PC-9 (cell line): ENCODE results near the gene METTL8. TPM values are rescaled to one million over a fixed set of nuclear protein-coding genes. Genes with fewer than 3 reads are reported as not detected.

Experiments
- BruUV-seq: library from RNA; stranded (reverse); fragments of 400-500 nt; replicated peaks from 2 replicates; lab custom pipeline; 2021; lab: Mats Ljungman, UMichigan
- CTCF ChIA-PET: fragments of 300-600 bp; sonication (Branson Sonifier 250); formaldehyde crosslinking; loops from one replicate; lab custom pipeline; 2022; ENCODE audit warnings: antibody characterized with exemption; lab: Charles Lee
- POLR2A ChIA-PET: fragments of 300-600 bp; sonication (Branson Sonifier 250); formaldehyde crosslinking; loops from one replicate; lab custom pipeline; 2022; ENCODE audit warnings: antibody characterized with exemption; ENCODE audit not compliant: unreplicated experiment; lab: Charles Lee
- DNase-seq, 2 experiments: peaks; one replicate each; pipeline versions ENCODE4 v3.0.0 to v3.0.0-alpha.2; 2015 to 2022; ENCODE audit warnings: mixed read lengths in 1 of 2
- H2AFZ ChIP-seq: fragments of 200-600 bp; sonication (generic); 2 replicates; pipeline ENCODE4 v1.8.1; 2017; ENCODE audit warnings: antibody characterized with exemption
- H3F3A ChIP-seq: fragments of 200-600 bp; sonication (generic); 2 replicates; pipeline ENCODE4 v1.8.1; 2017; ENCODE audit warnings: antibody characterized with exemption, mild to moderate bottlenecking, low read depth; ENCODE audit not compliant: insufficient read depth
- H3K27ac ChIP-seq: fragments of 200-600 bp; sonication (generic); 2 replicates; pipeline ENCODE4 v1.6.1; 2016; ENCODE audit warnings: mixed run types
- H3K27me3 ChIP-seq: fragments of 200-600 bp; sonication (generic); 2 replicates; pipeline ENCODE4 v1.6.1; 2016; ENCODE audit warnings: low read depth, mixed run types; ENCODE audit not compliant: insufficient read depth
- H3K36me3 ChIP-seq: fragments of 200-600 bp; sonication (generic); 2 replicates; pipeline ENCODE4 v1.6.1; 2016; ENCODE audit warnings: low read depth, mixed run types
- H3K4me1 ChIP-seq: fragments of 200-600 bp; sonication (generic); replicated peaks from 2 replicates; pipeline ENCODE4 v1.6.1; 2016; ENCODE audit warnings: mixed run types; ENCODE audit not compliant: insufficient read depth
- H3K4me2 ChIP-seq: fragments of 200-600 bp; sonication (generic); 2 replicates; pipeline ENCODE4 v1.6.1; 2017; ENCODE audit warnings: mixed run types
- H3K4me3 ChIP-seq: fragments of 200-600 bp; sonication (generic); 2 replicates; pipeline ENCODE4 v1.6.1; 2016; ENCODE audit warnings: mixed run types
- H3K79me2 ChIP-seq: fragments of 200-600 bp; sonication (generic); 2 replicates; pipeline ENCODE4 v1.6.1; 2017; ENCODE audit warnings: low read depth, mixed run types
- H3K9me2 ChIP-seq: fragments of 200-600 bp; sonication (generic); 2 replicates; pipeline ENCODE4 v1.8.1; 2017; ENCODE audit warnings: mild to moderate bottlenecking; ENCODE audit not compliant: insufficient read depth
- H3K9me3 ChIP-seq: fragments of 200-600 bp; sonication (generic); 2 replicates; pipeline ENCODE4 v1.8.1; 2016; ENCODE audit warnings: low read depth; ENCODE audit not compliant: insufficient read depth
- H4K20me1 ChIP-seq: fragments of 200-600 bp; sonication (generic); 2 replicates; pipeline ENCODE4 v1.8.1; 2017; ENCODE audit not compliant: insufficient read depth
- EZH2 ChIP-seq: fragments of 200-600 bp; sonication (generic); IDR thresholded peaks from 2 replicates; pipeline ENCODE4 v1.8.0; 2017; ENCODE audit warnings: antibody characterized with exemption, low read depth
- intact Hi-C: fragments of 100-400 bp; cut with micrococcal nuclease; formaldehyde crosslinking; loops from one replicate; pipeline ENCODE4 v1.10.0; 2022; ENCODE audit not compliant: unreplicated experiment
- total RNA-seq: library from RNA; stranded (reverse); gene quantifications from 2 replicates; pipeline ENCODE4 v1.2.3, GENCODE V29; 2021
- TF ChIP-seq, protein P1 (sequence below): fragments of 200-600 bp; sonication (generic); conservative IDR thresholded peaks from 2 replicates; pipeline ENCODE4 v1.6.1; 2017; ENCODE audit warnings: mixed run types, antibody characterized with exemption, mild to moderate bottlenecking, moderate library complexity

Gene METTL8
- total RNA-seq, 1 experiment from 2014 or later, result 21.8 TPM

DNA sequence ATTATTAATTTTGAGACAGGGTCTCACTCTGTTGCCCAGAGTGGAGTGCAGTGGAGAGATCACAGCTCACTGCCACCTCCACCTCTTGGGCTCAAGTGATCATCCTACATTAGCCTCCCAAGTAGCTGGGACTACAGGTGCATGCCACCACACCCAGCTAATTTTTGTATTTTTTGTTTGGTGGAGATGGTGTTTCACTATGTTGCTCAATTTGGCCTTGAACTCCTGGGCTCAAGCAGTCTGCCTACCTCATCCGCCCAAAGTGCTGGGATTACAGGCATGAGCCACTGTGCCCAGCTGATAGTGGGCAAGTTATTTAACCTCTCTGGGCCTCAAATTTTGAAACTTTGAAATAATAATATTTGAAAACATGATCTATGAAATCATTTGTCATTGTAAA is 26.7 kb upstream of the METTL8 start:
- no peak overlapping the region for H3K4me2 ChIP-seq
- TF ChIP-seq, protein P1, sequence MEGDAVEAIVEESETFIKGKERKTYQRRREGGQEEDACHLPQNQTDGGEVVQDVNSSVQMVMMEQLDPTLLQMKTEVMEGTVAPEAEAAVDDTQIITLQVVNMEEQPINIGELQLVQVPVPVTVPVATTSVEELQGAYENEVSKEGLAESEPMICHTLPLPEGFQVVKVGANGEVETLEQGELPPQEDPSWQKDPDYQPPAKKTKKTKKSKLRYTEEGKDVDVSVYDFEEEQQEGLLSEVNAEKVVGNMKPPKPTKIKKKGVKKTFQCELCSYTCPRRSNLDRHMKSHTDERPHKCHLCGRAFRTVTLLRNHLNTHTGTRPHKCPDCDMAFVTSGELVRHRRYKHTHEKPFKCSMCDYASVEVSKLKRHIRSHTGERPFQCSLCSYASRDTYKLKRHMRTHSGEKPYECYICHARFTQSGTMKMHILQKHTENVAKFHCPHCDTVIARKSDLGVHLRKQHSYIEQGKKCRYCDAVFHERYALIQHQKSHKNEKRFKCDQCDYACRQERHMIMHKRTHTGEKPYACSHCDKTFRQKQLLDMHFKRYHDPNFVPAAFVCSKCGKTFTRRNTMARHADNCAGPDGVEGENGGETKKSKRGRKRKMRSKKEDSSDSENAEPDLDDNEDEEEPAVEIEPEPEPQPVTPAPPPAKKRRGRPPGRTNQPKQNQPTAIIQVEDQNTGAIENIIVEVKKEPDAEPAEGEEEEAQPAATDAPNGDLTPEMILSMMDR, result no peak
- TF ChIP-seq EZH2, result no peak
- no TSS peak for BruUV-seq
- H2AFZ ChIP-seq, result no peak overlapping the region
- no peaks in the 10 kb centered on the region for H3K79me2 ChIP-seq
- CTCF ChIA-PET, result no interaction called here
- H3K36me3 ChIP-seq, result peaks cover 24% of the 10 kb centered on the region
- no peaks in the 10 kb centered on the region for H3K9me3 ChIP-seq
- H3K9me2 ChIP-seq, result no peaks in the 10 kb centered on the region
- no peak overlapping the region for H3K4me3 ChIP-seq
- no peak for DNase-seq
- no peaks in the 10 kb centered on the region for H4K20me1 ChIP-seq
- no peaks in the 10 kb centered on the region for H3K27me3 ChIP-seq
- intact Hi-C loops, result no loop called here
- no peak overlapping the region for H3K27ac ChIP-seq
- POLR2A ChIA-PET, result no interaction called here
- H3F3A ChIP-seq, result no peaks in the 10 kb centered on the region
- H3K4me1 ChIP-seq, result no peaks in the 10 kb centered on the region

DNA sequence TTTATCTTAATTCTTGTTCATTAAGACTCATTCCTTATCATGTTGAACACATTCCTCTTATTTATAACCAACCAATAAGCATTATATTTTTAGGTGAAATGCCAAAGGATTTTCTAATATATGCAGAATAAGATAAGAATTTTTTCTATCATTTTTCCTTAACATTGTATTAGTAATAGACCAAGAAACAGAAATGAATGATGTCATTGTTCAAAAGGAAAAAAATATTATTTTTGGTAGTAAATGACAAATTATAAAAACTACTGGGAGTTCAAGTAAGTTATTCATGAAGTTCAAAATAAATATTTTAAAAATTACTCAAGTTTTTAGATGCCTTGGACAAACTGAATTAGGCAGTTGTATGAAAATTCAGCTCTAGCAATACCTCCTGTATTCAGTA is 25.7 kb upstream of the METTL8 start:
- H3K79me2 ChIP-seq, result no peaks in the 10 kb centered on the region
- H3K27me3 ChIP-seq, result no peaks in the 10 kb centered on the region
- intact Hi-C loops, result no loop called here
- POLR2A ChIA-PET, result no interaction called here
- H2AFZ ChIP-seq, result no peak overlapping the region
- no peaks in the 10 kb centered on the region for H3F3A ChIP-seq
- no peak overlapping the region for H3K4me3 ChIP-seq
- no peaks in the 10 kb centered on the region for H3K9me2 ChIP-seq
- H3K36me3 ChIP-seq, result peaks cover 29% of the 10 kb centered on the region
- TF ChIP-seq, protein P1, result no peak
- TF ChIP-seq EZH2, result no peak
- no peaks in the 10 kb centered on the region for H3K9me3 ChIP-seq
- BruUV-seq, result no TSS peak
- no peak overlapping the region for H3K27ac ChIP-seq
- DNase-seq, result no peak
- H3K4me2 ChIP-seq, result no peak overlapping the region
- CTCF ChIA-PET, result no interaction called here
- H3K4me1 ChIP-seq, result no peaks in the 10 kb centered on the region
- H4K20me1 ChIP-seq, result no peaks in the 10 kb centered on the region

DNA sequence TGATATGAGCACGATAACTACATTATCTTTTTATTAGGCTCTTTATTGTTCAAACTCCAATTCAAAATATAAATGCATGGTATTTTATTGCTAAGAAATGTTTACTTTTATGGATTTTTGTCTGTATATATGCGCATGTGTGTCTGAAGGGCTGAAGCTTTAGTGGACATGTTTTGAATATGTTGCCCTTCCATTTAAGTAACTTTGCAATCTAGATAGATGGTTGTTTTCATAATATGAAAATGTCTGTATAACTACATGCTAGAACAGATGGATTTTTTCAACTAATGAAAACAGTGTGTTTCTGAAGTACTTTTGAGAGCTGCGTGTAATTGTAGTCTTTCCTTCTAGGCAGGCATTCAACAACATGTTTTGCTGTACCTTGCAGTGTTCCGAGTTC is 19.0 kb upstream of the METTL8 start:
- no peaks in the 10 kb centered on the region; the same call in 1 of the 2 replicates for H3F3A ChIP-seq
- H3K4me1 ChIP-seq, result no peaks in the 10 kb centered on the region
- TF ChIP-seq, protein P1, result no peak
- no peak for TF ChIP-seq EZH2
- no peaks in the 10 kb centered on the region for H4K20me1 ChIP-seq
- H3K79me2 ChIP-seq, result no peaks in the 10 kb centered on the region
- H3K4me2 ChIP-seq, result no peak overlapping the region
- intact Hi-C loops, result no loop called here
- H2AFZ ChIP-seq, result no peak overlapping the region
- ChIA-PET CTCF (no interaction called here), POLR2A (no interaction called here)
- no peaks in the 10 kb centered on the region for H3K27me3 ChIP-seq
- no peak overlapping the region for H3K4me3 ChIP-seq
- no peaks in the 10 kb centered on the region for H3K9me2 ChIP-seq
- no peak for DNase-seq
- H3K9me3 ChIP-seq, result no peaks in the 10 kb centered on the region
- no peak overlapping the region for H3K27ac ChIP-seq
- BruUV-seq, result no TSS peak
- peaks cover 27% of the 10 kb centered on the region; the same call in 1 of the 2 replicates for H3K36me3 ChIP-seq
